Neural cell (in vitro differentiated cells): Measurements from ENCODE around the gene SPZ1. TPM values are rescaled to one million over a fixed set of nuclear protein-coding genes. Genes with fewer than 3 reads are reported as not detected.

ENCODE experiments used
- H2AFZ ChIP-seq: fragments of 200-600, 300-800 bp; sonication (generic), shearing (Covaris generic); 2 replicates; pipeline ENCODE4 v1.6.0; 2014; ENCODE audit warnings: low read depth, mild to moderate bottlenecking, antibody characterized with exemption, low read length, moderate library complexity
- H3F3A ChIP-seq: fragments of 200-600 bp; shearing (Covaris generic); 2 replicates; pipeline ENCODE4 v1.6.1; 2016; ENCODE audit warnings: mild to moderate bottlenecking, moderate library complexity, mixed read lengths, antibody characterized with exemption, low read length; ENCODE audit not compliant: insufficient read depth, poor library complexity, severe bottlenecking
- H3K27ac ChIP-seq: fragments of 200-600, 300-800 bp; sonication (generic), shearing (Covaris generic); 2 replicates; pipeline ENCODE4 v1.5.1; 2014; ENCODE audit warnings: mild to moderate bottlenecking, low read length, moderate library complexity
- H3K27me3 ChIP-seq: fragments of 300-800, 200-600 bp; sonication (generic), shearing (Covaris generic); 2 replicates; pipeline ENCODE4 v1.6.0; 2014; ENCODE audit warnings: mild to moderate bottlenecking, low read depth, low read length, moderate library complexity; ENCODE audit not compliant: insufficient read depth
- H3K36me3 ChIP-seq: fragments of 300-800, 200-600 bp; sonication (generic), shearing (Covaris generic); 2 replicates; pipeline ENCODE4 v1.5.1; 2014; ENCODE audit warnings: mild to moderate bottlenecking, antibody characterized with exemption, low read length, moderate library complexity; ENCODE audit not compliant: insufficient read depth
- H3K4me2 ChIP-seq: fragments of 300-800, 200-600 bp; sonication (generic), shearing (Covaris generic); 2 replicates; pipeline ENCODE4 v1.6.0; 2014; ENCODE audit warnings: mild to moderate bottlenecking, low read length
- H3K4me3 ChIP-seq: fragments of 300-800, 200-600 bp; sonication (generic), shearing (Covaris generic); 2 replicates; pipeline ENCODE4 v1.5.1; 2014; ENCODE audit warnings: mild to moderate bottlenecking, low read length, moderate library complexity
- H3K79me2 ChIP-seq: fragments of 200-600 bp; shearing (Covaris generic); replicated peaks from 2 replicates; pipeline ENCODE4 v1.6.0; 2014; ENCODE audit warnings: mild to moderate bottlenecking, low read length, moderate library complexity; ENCODE audit not compliant: insufficient read depth
- H3K9ac ChIP-seq: fragments of 300-800, 200-600 bp; sonication (generic), shearing (Covaris generic); 2 replicates; pipeline ENCODE4 v1.6.1; 2016; ENCODE audit warnings: mild to moderate bottlenecking, low read length, mixed read lengths
- H3K9me2 ChIP-seq: fragments of 200-600 bp; shearing (Covaris generic); 2 replicates; pipeline ENCODE4 v1.6.1; 2016; ENCODE audit warnings: mild to moderate bottlenecking, low read length, mixed read lengths; ENCODE audit not compliant: insufficient read depth
- H3K9me3 ChIP-seq: fragments of 200-600, 300-800 bp; sonication (generic), shearing (Covaris generic); 2 replicates; pipeline ENCODE4 v1.6.1; 2016; ENCODE audit warnings: mild to moderate bottlenecking, mixed run types, low read length, moderate library complexity, mixed read lengths
- H4K20me1 ChIP-seq: fragments of 200-600 bp; shearing (Covaris generic); 2 replicates; pipeline ENCODE4 v1.6.1; 2016; ENCODE audit warnings: mild to moderate bottlenecking, mixed run types; ENCODE audit not compliant: insufficient read depth
- CTCF ChIP-seq: fragments of 450-650 bp; IDR thresholded peaks from 2 replicates; pipeline ENCODE4 v1.5.1; 2014; ENCODE audit warnings: antibody characterized with exemption, mild to moderate bottlenecking, moderate library complexity; ENCODE audit not compliant: poor library complexity, severe bottlenecking
- EP300 ChIP-seq: fragments of 450-650 bp; conservative IDR thresholded peaks from 2 replicates; pipeline ENCODE4 v1.6.1; 2014; ENCODE audit warnings: antibody characterized with exemption, mild to moderate bottlenecking, moderate library complexity; ENCODE audit not compliant: poor library complexity, severe bottlenecking
- EZH2 ChIP-seq: fragments of 200-600, 300-800 bp; shearing (Covaris generic), sonication (generic); IDR thresholded peaks from 2 replicates; pipeline ENCODE4 v1.6.1; 2014; ENCODE audit warnings: antibody characterized with exemption, low read length, borderline replicate concordance, mild to moderate bottlenecking; ENCODE audit not compliant: insufficient read depth, poor library complexity, severe bottlenecking
- MXI1 ChIP-seq: fragments of 450-650 bp; conservative IDR thresholded peaks from 2 replicates; pipeline ENCODE4 v1.6.1; 2014; ENCODE audit warnings: antibody characterized with exemption, mild to moderate bottlenecking; ENCODE audit not compliant: poor library complexity, severe bottlenecking
- POLR2AphosphoS5 ChIP-seq: IDR thresholded peaks from 2 replicates; pipeline ENCODE4 v1.6.1; 2012
- RAD21 ChIP-seq: fragments of 450-650 bp; conservative IDR thresholded peaks from 2 replicates; pipeline ENCODE4 v1.6.1; 2014; ENCODE audit warnings: antibody characterized with exemption, mild to moderate bottlenecking, moderate library complexity
- REST ChIP-seq: IDR thresholded peaks from 2 replicates; pipeline ENCODE4 v1.6.1; 2012; ENCODE audit warnings: borderline replicate concordance
- SMC3 ChIP-seq: fragments of 450-650 bp; conservative IDR thresholded peaks from 2 replicates; pipeline ENCODE4 v1.6.1; 2014; ENCODE audit warnings: antibody characterized with exemption, mild to moderate bottlenecking, moderate library complexity; ENCODE audit not compliant: poor library complexity
- TAF1 ChIP-seq: IDR thresholded peaks from 2 replicates; pipeline ENCODE4 v1.6.1; 2012; ENCODE audit warnings: low read depth
- polyA plus RNA-seq: library from polyadenylated mRNA; depleted of rRNA; stranded (reverse); fragments of >200 nt; gene quantifications from 2 replicates; pipeline ENCODE4 v1.2.3, GENCODE V29; 2014

The SPZ1 gene
- polyA plus RNA-seq, 1 donor from 2014 or later: not detected

- no peaks in the 10 kb centered on the region for H3K79me2 ChIP-seq
- no peak overlapping the region for H3K4me2 ChIP-seq
- no peaks in the 10 kb centered on the region for H3K36me3 ChIP-seq
- no peak overlapping the region for H2AFZ ChIP-seq
- H3K9me2 ChIP-seq: no peaks in the 10 kb centered on the region
- H3K9me3 ChIP-seq: no peaks in the 10 kb centered on the region
- no peaks in the 10 kb centered on the region for H4K20me1 ChIP-seq
- no peaks in the 10 kb centered on the region for H3F3A ChIP-seq
- H3K27me3 ChIP-seq: no peaks in the 10 kb centered on the region
- H3K9ac ChIP-seq: no peak overlapping the region
- no peak overlapping the region for H3K4me3 ChIP-seq
- no peak overlapping the region for H3K27ac ChIP-seq
- TF ChIP-seq REST: no peak
- no peak for TF ChIP-seq RAD21
- TF ChIP-seq EP300: no peak
- TF ChIP-seq POLR2AphosphoS5: no peak
- TF ChIP-seq EZH2: no peak
- TF ChIP-seq SMC3: no peak
- TF ChIP-seq MXI1: no peak
- no peak for TF ChIP-seq TAF1
- TF ChIP-seq CTCF: no peak
Observed at GRCh38 chr5:80282054-80282453, 37.7 kb upstream of the SPZ1 start.

GRCh38 chr5:80283360-80283759 lies 36.4 kb upstream of the SPZ1 start:
- H2AFZ ChIP-seq: no peak overlapping the region
- no peaks in the 10 kb centered on the region for H3K36me3 ChIP-seq
- no peak overlapping the region for H3K27ac ChIP-seq
- TF ChIP-seq MXI1: no peak
- no peaks in the 10 kb centered on the region for H4K20me1 ChIP-seq
- H3K27me3 ChIP-seq: no peaks in the 10 kb centered on the region
- no peak overlapping the region for H3K4me2 ChIP-seq
- H3K9me2 ChIP-seq: no peaks in the 10 kb centered on the region
- H3K9me3 ChIP-seq: no peaks in the 10 kb centered on the region
- H3K9ac ChIP-seq: no peak overlapping the region
- no peaks in the 10 kb centered on the region for H3K79me2 ChIP-seq
- no peaks in the 10 kb centered on the region for H3F3A ChIP-seq
- H3K4me3 ChIP-seq: no peak overlapping the region

GRCh38 chr5:80284720-80285119 lies 35.1 kb upstream of the SPZ1 start:
- Histone ChIP-seq H3K9me3 (no peaks in the 10 kb centered on the region), H2AFZ (no peak overlapping the region), H3K27me3 (no peaks in the 10 kb centered on the region), H3K4me2 (no peak overlapping the region), H3K36me3 (no peaks in the 10 kb centered on the region), H3F3A (no peaks in the 10 kb centered on the region), H3K9me2 (no peaks in the 10 kb centered on the region), H3K27ac (no peak overlapping the region), H4K20me1 (no peaks in the 10 kb centered on the region), H3K9ac (no peak overlapping the region), H3K79me2 (no peaks in the 10 kb centered on the region), H3K4me3 (no peak overlapping the region)
- no peak for TF ChIP-seq RAD21
- TF ChIP-seq EP300: no peak
- TF ChIP-seq POLR2AphosphoS5: no peak
- no peak for TF ChIP-seq REST
- no peak for TF ChIP-seq CTCF
- TF ChIP-seq TAF1: no peak
- TF ChIP-seq SMC3: no peak
- TF ChIP-seq MXI1: no peak
- TF ChIP-seq EZH2: no peak
